Neuronal stem cell (in vitro differentiated cells): ENCODE results near the gene MPZL1.
A peak's percentile ranks its signal among the peaks of the same experiment; 100 is the strongest.
"Not testable (repeated sequence)": the region's sequence is repeated elsewhere in the genome, so short reads cannot be mapped to it uniquely, and the experiment has no call there.

Source experiments
- DNase-seq: peaks from one replicate; pipeline ENCODE4 v3.0.0-alpha.2; 2013; ENCODE audit warnings: low spot score
- H2AFZ ChIP-seq: one replicate; pipeline ENCODE4 v1.6.1; 2013; ENCODE audit warnings: mild to moderate bottlenecking, low read length, inconsistent platforms
- H2AK5ac ChIP-seq: 2 replicates; pipeline ENCODE4 v1.6.1; 2013; ENCODE audit warnings: low read depth, mild to moderate bottlenecking, inconsistent platforms, low read length, moderate library complexity, mixed read lengths
- H2BK120ac ChIP-seq: 2 replicates; pipeline ENCODE4 v1.6.1; 2013; ENCODE audit warnings: low read depth, mild to moderate bottlenecking, inconsistent platforms, low read length, moderate library complexity, mixed read lengths
- H2BK12ac ChIP-seq: one replicate; pipeline ENCODE4 v1.6.1; 2013; ENCODE audit warnings: low read length, inconsistent platforms
- H2BK15ac ChIP-seq: 2 replicates; pipeline ENCODE4 v1.6.1; 2013; ENCODE audit warnings: mild to moderate bottlenecking, low read length, inconsistent platforms, mixed read lengths
- H2BK5ac ChIP-seq: one replicate; pipeline ENCODE4 v1.6.1; 2013; ENCODE audit warnings: inconsistent platforms, mild to moderate bottlenecking, low read length, moderate library complexity
- H3K14ac ChIP-seq: one replicate; pipeline ENCODE4 v1.6.1; 2013; ENCODE audit warnings: low read length, inconsistent platforms
- H3K18ac ChIP-seq: 2 replicates; pipeline ENCODE4 v1.6.1; 2013; ENCODE audit warnings: low read length, inconsistent platforms
- H3K23ac ChIP-seq: 2 replicates; pipeline ENCODE4 v1.6.1; 2013; ENCODE audit warnings: low read depth, mild to moderate bottlenecking, mixed read lengths, low read length, inconsistent platforms; ENCODE audit not compliant: poor library complexity
- H3K27ac ChIP-seq: replicated peaks from 3 replicates; pipeline ENCODE4 v1.5.1; 2013; ENCODE audit warnings: low read length, inconsistent platforms
- H3K27me3 ChIP-seq, 3 experiments: 2 replicates each; pipeline ENCODE4 v1.6.1; 2013; ENCODE audit warnings: low read length in 3 of 3, mild to moderate bottlenecking in 2 of 3, inconsistent platforms in 1 of 3, low read depth in 1 of 3, mixed read lengths in 1 of 3, moderate library complexity in 1 of 3; ENCODE audit not compliant: control insufficient read depth in 3 of 3, insufficient read depth in 3 of 3
- H3K36me3 ChIP-seq, 2 donors: replicated peaks in 1 of 2; 2 replicates each; pipeline ENCODE4 v1.6.1; 2013; ENCODE audit warnings: low read length in 2 of 2; ENCODE audit not compliant: control insufficient read depth in 2 of 2, insufficient read depth in 2 of 2
- H3K4ac ChIP-seq: 2 replicates; pipeline ENCODE4 v1.6.1; 2013; ENCODE audit warnings: inconsistent platforms, mild to moderate bottlenecking, low read length, moderate library complexity
- H3K4me1 ChIP-seq, 2 donors: 1 replicate in 1 of 2; 2 replicates in 1 of 2; pipeline ENCODE4 v1.6.1; 2013; ENCODE audit warnings: low read length in 2 of 2, low read depth in 1 of 2; ENCODE audit not compliant: control insufficient read depth in 2 of 2, insufficient read depth in 1 of 2
- H3K4me2 ChIP-seq: one replicate; pipeline ENCODE4 v1.6.1; 2013; ENCODE audit warnings: mild to moderate bottlenecking, low read length, inconsistent platforms; ENCODE audit not compliant: insufficient read depth, poor library complexity, severe bottlenecking
- H3K4me3 ChIP-seq, 2 donors: 2 replicates each; pipeline ENCODE4 v1.5.1; 2013; ENCODE audit warnings: low read length in 2 of 2, mild to moderate bottlenecking in 2 of 2, inconsistent platforms in 1 of 2, moderate library complexity in 1 of 2
- H3K79me1 ChIP-seq: one replicate; pipeline ENCODE4 v1.6.1; 2013; ENCODE audit warnings: low read depth, mild to moderate bottlenecking, inconsistent platforms, low read length, moderate library complexity
- H3K9ac ChIP-seq: one replicate; pipeline ENCODE4 v1.6.1; 2013; ENCODE audit warnings: mild to moderate bottlenecking, low read depth, low read length, inconsistent platforms; ENCODE audit not compliant: poor library complexity
- H3K9me3 ChIP-seq, 2 donors: replicated peaks in 1 of 2; 2 replicates each; pipeline versions ENCODE3 to v1.6.1; 2013; ENCODE audit warnings: low read length in 2 of 2, mild to moderate bottlenecking in 2 of 2, inconsistent platforms in 1 of 2, low read depth in 1 of 2, mixed read lengths in 1 of 2, moderate library complexity in 1 of 2; ENCODE audit not compliant: control insufficient read depth in 2 of 2, insufficient read depth in 1 of 2
- H4K8ac ChIP-seq: one replicate; pipeline ENCODE4 v1.6.1; 2013; ENCODE audit warnings: low read depth, mild to moderate bottlenecking, inconsistent platforms, low read length, moderate library complexity
- H4K91ac ChIP-seq: one replicate; pipeline ENCODE4 v1.6.1; 2013; ENCODE audit warnings: low read length, low read depth, mild to moderate bottlenecking, inconsistent platforms; ENCODE audit not compliant: poor library complexity
- WGBS, 2 donors: extraction: QIAGEN DNeasy Blood & Tissue Kit; methylation state at CpG; one replicate each; pipeline ENCODE4 v1.1.7; 2013; ENCODE audit warnings: missing lambda C conversion rate in 2 of 2, mixed read lengths in 1 of 2; ENCODE audit not compliant: insufficient read length in 2 of 2, insufficient replicate concordance in 1 of 2; ENCODE audit errors: extremely low coverage in 2 of 2; 5-methylcytosine and 5-hydroxymethylcytosine counted together

Gene MPZL1

DNA sequence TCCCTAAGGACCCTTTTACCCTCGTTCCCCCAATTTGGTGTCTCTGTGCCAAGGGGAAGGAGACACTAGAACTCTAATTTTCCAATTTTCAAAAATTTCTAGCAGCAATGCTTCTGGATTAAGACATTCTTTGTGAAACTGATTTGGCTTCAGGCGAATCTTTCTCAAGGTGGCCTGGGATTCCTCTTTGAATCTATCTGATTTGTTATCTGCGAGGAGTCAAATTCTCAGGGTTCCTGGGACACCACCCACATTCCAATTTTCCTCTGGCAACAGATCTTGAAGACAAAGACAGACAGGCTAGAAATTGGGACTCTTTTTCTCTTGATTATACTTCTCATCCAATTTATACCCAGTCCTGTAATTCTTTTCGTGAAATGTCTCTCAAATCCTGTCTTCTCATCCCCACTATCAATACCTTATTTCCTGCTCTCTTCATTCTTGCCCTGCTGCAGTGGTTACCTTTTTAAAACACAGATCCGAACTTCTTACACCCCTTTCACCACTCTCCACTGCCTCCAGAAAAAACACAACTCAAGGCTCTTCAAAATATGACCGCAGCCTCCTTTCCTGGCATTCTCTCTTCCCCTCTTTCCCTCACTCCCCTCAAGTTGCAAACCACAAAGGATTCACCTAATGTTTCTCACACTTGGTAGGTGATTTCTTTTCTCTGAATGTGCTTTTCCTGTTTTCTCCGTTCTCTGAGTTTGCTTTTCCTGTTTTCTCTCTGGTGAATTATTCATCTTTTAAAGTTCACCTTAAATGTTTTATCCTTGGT, 2.7 kb upstream of the MPZL1 start:
- no peaks in the 10 kb centered on the region for H3K27me3 ChIP-seq
- no peaks in the 10 kb centered on the region for H3K9me3 ChIP-seq
- no peak overlapping the region for H3K14ac ChIP-seq
- no peak overlapping the region for H3K23ac ChIP-seq
- H4K91ac ChIP-seq, result no peak overlapping the region
- H2AFZ ChIP-seq, result no peak overlapping the region
- no peak overlapping the region for H3K4me3 ChIP-seq
- peaks cover 0 to 5% of the 10 kb centered on the region in 2 donors for H3K4me1 ChIP-seq
- no peaks in the 10 kb centered on the region for H3K36me3 ChIP-seq
- H3K18ac ChIP-seq, result no peak overlapping the region
- no peak overlapping the region for H2BK120ac ChIP-seq
- H2BK5ac ChIP-seq, result no peak overlapping the region
- H3K79me1 ChIP-seq, result peaks cover 3% of the 10 kb centered on the region
- H3K9ac ChIP-seq, result no peak overlapping the region
- H2AK5ac ChIP-seq, result no peak overlapping the region
- H3K4me2 ChIP-seq, result no peak overlapping the region
- no peak overlapping the region for H3K4ac ChIP-seq
- no peak overlapping the region for H3K27ac ChIP-seq
- H2BK12ac ChIP-seq, result no peak overlapping the region
- no peak overlapping the region for H4K8ac ChIP-seq
- no CpG with 5 or more reads among the region's 7 CpGs for WGBS, 2 donors
- DNase-seq, result no peak
- no peak overlapping the region for H2BK15ac ChIP-seq

DNA sequence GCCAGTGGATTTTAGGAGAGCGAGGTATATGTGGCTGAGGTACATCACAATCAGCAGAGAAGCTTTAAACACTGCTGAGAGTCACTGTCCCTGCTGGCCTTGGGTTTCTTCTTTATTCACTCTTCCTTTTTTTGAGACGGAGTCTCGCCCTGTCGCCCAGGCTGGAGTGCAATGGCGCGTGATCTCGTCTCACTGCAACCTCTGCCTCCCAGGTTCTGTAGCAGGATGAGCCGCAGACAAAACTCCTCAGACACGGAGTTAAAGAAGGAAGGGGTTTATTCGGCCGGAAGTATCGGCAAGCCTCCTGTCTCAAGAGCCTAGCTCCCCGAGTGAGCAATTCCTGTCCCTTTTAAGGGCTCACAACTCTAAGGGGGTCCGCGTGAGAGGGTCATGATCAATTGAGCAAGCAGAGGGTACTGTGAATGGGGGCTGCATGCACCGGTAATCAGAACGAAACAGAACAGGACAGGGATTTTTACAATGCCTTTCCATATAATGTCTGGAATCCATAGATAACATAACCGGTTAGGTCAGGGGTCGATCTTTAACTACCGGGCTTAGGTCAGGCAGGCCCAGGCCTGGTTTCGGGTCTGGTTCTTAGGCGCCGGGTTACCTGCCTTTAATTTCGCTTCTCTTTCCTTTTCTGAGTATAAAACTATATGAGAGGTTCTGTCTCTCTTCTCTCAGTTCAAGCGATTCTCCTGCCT, 1.9 kb upstream of the MPZL1 start:
- not testable (repeated sequence) for H3K23ac ChIP-seq, H2BK5ac ChIP-seq, H3K79me1 ChIP-seq, H3K18ac ChIP-seq, H3K27ac ChIP-seq, H2BK15ac ChIP-seq, H3K4ac ChIP-seq, H2BK12ac ChIP-seq, H3K27me3 ChIP-seq, H3K14ac ChIP-seq, H2BK120ac ChIP-seq, H3K4me1 ChIP-seq, H2AFZ ChIP-seq, H3K4me3 ChIP-seq, H3K9ac ChIP-seq, H3K4me2 ChIP-seq, DNase-seq, H4K91ac ChIP-seq, H4K8ac ChIP-seq, H3K9me3 ChIP-seq, H3K36me3 ChIP-seq
- WGBS, 2 donors, result no CpG with 5 or more reads among the region's 25 CpGs
- peak overlapping the region; percentile 38 for H2AK5ac ChIP-seq

DNA sequence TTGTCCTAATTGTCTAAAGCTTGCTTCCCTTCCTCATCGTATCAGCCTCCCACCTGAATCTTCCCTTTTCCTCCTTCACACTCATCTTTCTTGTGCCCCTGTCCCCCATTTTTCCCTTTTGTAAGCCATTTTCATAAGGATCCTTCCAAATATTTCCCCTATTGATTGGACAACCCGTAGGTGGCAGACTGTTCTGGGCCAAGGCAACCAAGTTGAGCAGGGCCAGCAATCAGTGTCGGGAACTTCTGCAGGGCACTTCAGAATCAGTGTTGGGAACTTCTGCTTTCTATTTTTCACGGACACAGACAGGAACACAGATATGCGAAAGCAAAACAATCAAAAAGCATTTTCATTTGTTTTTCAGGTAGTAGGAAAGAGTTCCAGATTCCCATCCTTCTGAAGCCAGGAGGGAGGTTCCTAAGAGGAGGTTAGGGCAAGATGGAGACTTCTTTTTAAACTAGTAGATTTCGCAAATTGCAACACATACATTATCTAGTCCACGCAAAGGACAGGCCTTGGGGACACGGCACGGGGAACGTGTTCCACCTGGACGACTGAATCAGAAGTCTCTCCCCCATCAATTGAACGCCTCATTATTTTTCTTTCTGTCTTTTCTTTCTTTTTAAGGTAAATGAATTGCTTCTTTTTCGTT, 691 bp upstream of the MPZL1 start:
- peak overlapping the region; percentile 82 for H3K9ac ChIP-seq
- no peak overlapping the region for H3K4ac ChIP-seq
- H2BK120ac ChIP-seq, result no peak overlapping the region
- no peak overlapping the region for H3K23ac ChIP-seq
- H3K4me3 ChIP-seq, result peak overlapping the region; percentile 81 to 82
- no peak overlapping the region for H4K8ac ChIP-seq
- no peaks in the 10 kb centered on the region for H3K9me3 ChIP-seq
- H3K27ac ChIP-seq, result no peak overlapping the region
- peak overlapping the region; percentile 72 for H2BK5ac ChIP-seq
- peak overlapping the region; percentile 15 for H2BK15ac ChIP-seq
- no peak overlapping the region for H2BK12ac ChIP-seq
- peak overlapping the region; percentile 54 for H3K4me2 ChIP-seq
- no peak overlapping the region for H3K18ac ChIP-seq
- no CpG with 5 or more reads among the region's 13 CpGs for WGBS, 2 donors
- peak overlapping the region; percentile 97 for H2AFZ ChIP-seq
- H3K14ac ChIP-seq, result no peak overlapping the region
- H3K79me1 ChIP-seq, result peaks cover 3% of the 10 kb centered on the region
- no peak overlapping the region for H4K91ac ChIP-seq
- peaks cover 0 to 6% of the 10 kb centered on the region in 2 donors for H3K4me1 ChIP-seq
- no peaks in the 10 kb centered on the region for H3K27me3 ChIP-seq
- H3K36me3 ChIP-seq, result peaks cover 0 to 8% of the 10 kb centered on the region in 2 donors
- H2AK5ac ChIP-seq, result no peak overlapping the region
- DNase-seq, result peak; percentile 12
